Fibroblast of pulmonary artery (primary cell): Measurements from ENCODE around the gene GALNT2.

Experiments
- DNase-seq: peaks from one replicate; pipeline ENCODE4 v3.0.0-alpha.2; 2010; ENCODE audit warnings: low read depth
- H3K4me3 ChIP-seq: replicated peaks from 2 replicates; pipeline ENCODE4 v1.5.1; 2011; ENCODE audit warnings: low read depth, mild to moderate bottlenecking, control low read depth, low read length, moderate library complexity
- TF ChIP-seq, protein P1 (sequence below): IDR thresholded peaks from 2 replicates; pipeline ENCODE4 v1.5.1; 2011; ENCODE audit warnings: mild to moderate bottlenecking, control low read depth, low read length, inconsistent platforms; ENCODE audit errors: missing control alignments

Gene GALNT2

DNA sequence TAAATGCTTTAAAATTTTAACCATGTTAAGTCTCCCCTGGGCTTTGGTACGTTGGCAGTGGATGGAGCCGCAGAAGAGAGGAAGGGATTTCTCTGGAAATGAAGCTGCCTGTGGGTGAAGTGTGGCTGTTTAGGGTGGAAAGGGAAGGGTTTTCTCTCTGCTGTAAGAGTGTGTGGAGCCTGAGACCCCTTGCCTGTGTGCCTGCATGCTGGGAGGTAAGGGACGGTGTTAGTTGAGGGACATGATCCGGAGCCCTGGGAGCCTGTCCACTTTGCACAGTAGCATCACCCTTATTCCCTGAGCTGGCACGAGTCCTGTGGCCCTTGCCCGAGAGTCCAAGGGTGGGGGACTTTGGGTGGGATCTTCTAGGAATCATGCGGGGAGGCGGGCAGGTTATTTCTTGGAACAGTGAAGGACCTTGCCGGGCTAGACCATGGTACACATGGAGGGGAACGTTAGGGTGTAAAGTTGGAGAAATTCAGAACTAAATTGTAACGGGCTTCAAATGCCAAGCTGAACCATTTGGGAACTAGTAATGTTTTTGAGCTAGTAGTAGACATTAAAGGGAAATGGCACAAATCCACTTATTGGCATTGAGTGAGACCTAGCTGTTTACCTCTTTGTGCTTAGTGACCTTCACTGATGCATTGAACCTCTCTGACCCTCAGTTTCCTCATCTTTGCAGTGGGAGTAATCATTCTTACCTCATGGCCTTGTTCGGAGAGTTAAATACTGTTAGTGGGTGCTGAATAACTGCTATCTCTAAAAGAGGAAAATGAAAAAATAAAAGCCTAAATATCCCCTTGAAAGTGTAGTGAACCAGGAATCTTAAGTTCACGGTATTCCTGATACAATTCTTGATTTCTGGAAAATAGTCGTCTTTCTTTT lies 3.5 kb downstream of the GALNT2 start:
- H3K4me3 ChIP-seq = no peak overlapping the region
- DNase-seq = no peak
- TF ChIP-seq, protein P1, sequence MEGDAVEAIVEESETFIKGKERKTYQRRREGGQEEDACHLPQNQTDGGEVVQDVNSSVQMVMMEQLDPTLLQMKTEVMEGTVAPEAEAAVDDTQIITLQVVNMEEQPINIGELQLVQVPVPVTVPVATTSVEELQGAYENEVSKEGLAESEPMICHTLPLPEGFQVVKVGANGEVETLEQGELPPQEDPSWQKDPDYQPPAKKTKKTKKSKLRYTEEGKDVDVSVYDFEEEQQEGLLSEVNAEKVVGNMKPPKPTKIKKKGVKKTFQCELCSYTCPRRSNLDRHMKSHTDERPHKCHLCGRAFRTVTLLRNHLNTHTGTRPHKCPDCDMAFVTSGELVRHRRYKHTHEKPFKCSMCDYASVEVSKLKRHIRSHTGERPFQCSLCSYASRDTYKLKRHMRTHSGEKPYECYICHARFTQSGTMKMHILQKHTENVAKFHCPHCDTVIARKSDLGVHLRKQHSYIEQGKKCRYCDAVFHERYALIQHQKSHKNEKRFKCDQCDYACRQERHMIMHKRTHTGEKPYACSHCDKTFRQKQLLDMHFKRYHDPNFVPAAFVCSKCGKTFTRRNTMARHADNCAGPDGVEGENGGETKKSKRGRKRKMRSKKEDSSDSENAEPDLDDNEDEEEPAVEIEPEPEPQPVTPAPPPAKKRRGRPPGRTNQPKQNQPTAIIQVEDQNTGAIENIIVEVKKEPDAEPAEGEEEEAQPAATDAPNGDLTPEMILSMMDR = no peak

- H3K4me3 ChIP-seq = no peak overlapping the region
- no peak for DNase-seq
- TF ChIP-seq, protein P1 = no peak
Measured at GRCh38 chr1:230071316-230071715, 4.3 kb downstream of the GALNT2 start.

DNA sequence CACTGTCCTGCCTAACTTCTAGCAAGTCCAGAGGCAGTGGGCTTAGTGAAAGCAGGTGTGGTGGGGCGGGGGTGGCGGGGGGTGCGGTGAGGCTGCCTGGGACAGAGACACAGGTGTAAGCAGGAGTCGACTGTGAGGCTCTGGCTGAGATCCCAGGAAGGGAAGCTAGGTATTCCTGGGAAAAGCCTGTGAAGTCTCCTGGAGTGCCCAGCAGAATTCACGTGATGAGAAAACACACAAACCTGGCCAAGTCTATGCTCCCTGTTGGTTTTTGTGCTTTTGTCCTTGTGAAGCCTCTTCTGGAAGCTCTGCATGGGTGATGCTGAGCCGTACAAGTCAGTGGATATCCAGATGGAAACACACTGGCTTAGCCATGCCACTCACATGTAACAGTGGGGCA lies 5.3 kb downstream of the GALNT2 start:
- TF ChIP-seq, protein P1 = no peak
- no peak for DNase-seq
- no peak overlapping the region for H3K4me3 ChIP-seq

- TF ChIP-seq, protein P1 = no peak
- no peak for DNase-seq
- no peak overlapping the region for H3K4me3 ChIP-seq
Measured at GRCh38 chr1:230072866-230073265, 5.8 kb downstream of the GALNT2 start.

DNA sequence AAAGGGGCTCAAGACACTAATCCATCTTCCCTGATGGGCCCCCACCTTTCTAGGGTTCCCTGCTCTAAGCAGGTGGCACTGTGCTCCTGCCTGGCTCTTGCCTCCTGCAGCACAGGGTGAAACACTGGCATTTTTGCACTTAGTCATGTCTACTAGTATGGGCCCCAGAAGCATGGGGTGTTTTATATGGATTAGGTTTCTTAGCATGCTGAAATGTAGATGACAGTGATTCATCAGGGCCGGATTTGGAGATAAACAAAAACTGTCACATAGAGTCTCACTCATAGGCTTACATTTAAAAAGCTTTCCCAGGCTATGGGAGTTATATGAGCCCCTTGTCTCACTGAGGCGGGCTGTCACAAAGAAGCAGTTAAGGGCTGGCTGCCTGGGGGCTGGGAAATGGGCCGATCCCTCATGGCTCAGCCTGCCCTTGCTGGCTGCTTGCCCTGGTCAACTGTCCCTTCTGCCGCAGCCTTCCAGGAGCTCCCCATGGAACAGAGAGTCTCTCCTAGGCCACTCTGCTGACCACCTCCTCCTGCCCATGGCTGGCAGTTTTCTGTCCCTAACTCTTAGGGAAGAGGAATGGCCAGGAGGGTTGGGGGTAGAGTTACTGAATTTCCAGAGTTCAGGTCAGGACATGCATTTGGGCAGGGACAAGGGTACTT lies 6.5 kb downstream of the GALNT2 start:
- H3K4me3 ChIP-seq = no peak overlapping the region
- no peak for DNase-seq
- TF ChIP-seq, protein P1 = no peak

GRCh38 chr1:230074270-230074669 lies 7.2 kb downstream of the GALNT2 start:
- TF ChIP-seq, protein P1 = peak; percentile 12
- DNase-seq = no peak
- H3K4me3 ChIP-seq = no peak overlapping the region
